Fibroblast of the aortic adventitia (primary cell): ENCODE measurements around the gene RPEL1. TPM values are rescaled to one million over a fixed set of nuclear protein-coding genes. Genes with fewer than 3 reads are reported as not detected.

Experiments
- DNase-seq: peaks from one replicate; pipeline ENCODE4 v3.0.0-alpha.2; 2010; ENCODE audit warnings: low read depth
- H3K4me3 ChIP-seq: 2 replicates; pipeline ENCODE4 v1.5.1; 2011; ENCODE audit warnings: low read depth, mild to moderate bottlenecking, control low read depth, low read length, moderate library complexity
- total RNA-seq: library from RNA; depleted of rRNA; stranded (reverse); fragments of >200 nt; gene quantifications from 2 replicates; pipeline ENCODE4 v1.2.3, GENCODE V29; 2012; ENCODE audit warnings: low replicate concordance
- TF ChIP-seq, protein P1 (sequence below): IDR thresholded peaks from 2 replicates; pipeline ENCODE4 v1.5.1; 2011; ENCODE audit warnings: mild to moderate bottlenecking, low read length, control low read depth, inconsistent platforms; ENCODE audit not compliant: insufficient read depth

The RPEL1 gene
- total RNA-seq, 1 donor = under 0.01 TPM

DNA sequence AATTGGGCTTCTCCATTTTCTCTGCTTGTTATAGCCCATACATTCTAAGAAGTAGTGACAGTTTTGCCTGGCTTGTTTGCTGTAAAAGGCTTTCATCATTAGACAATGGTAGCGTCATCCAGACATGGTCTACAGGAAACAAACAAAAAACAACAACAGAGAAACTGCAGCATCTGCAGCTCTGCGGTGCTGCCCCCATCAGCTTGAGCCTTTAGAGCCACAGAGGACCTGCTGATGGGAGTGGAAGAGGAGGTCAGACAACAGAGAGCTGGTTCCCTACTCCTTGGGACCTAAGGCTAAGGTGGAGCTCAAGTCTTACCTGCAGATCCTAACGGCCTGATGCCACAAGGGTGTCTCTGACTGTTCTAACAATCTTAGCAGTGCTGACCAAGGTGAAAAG lies 34.3 kb downstream of the RPEL1 start:
- no peak overlapping the region for H3K4me3 ChIP-seq
- no peak for DNase-seq
- TF ChIP-seq, protein P1, sequence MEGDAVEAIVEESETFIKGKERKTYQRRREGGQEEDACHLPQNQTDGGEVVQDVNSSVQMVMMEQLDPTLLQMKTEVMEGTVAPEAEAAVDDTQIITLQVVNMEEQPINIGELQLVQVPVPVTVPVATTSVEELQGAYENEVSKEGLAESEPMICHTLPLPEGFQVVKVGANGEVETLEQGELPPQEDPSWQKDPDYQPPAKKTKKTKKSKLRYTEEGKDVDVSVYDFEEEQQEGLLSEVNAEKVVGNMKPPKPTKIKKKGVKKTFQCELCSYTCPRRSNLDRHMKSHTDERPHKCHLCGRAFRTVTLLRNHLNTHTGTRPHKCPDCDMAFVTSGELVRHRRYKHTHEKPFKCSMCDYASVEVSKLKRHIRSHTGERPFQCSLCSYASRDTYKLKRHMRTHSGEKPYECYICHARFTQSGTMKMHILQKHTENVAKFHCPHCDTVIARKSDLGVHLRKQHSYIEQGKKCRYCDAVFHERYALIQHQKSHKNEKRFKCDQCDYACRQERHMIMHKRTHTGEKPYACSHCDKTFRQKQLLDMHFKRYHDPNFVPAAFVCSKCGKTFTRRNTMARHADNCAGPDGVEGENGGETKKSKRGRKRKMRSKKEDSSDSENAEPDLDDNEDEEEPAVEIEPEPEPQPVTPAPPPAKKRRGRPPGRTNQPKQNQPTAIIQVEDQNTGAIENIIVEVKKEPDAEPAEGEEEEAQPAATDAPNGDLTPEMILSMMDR = no peak

DNA sequence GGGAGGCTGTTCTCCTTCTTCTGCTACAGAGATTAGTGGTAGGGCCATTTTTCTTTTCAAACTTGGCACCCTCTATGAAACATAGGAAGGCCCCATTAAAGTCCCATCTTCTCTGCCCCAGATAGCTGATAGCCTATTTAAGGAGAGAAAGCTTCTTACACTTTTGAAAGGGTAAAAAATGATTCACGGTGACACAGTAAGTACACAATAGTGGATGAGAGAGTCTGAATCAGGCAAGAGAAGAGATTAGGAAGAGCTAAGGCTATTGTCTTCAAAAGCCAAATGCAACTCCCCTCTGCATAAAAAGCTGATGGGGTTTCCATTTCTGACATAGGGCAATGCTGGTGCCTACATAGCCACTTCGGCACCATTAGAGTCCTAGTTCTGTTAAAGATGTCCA lies 34.8 kb downstream of the RPEL1 start:
- TF ChIP-seq, protein P1 = no peak
- no peak overlapping the region for H3K4me3 ChIP-seq
- DNase-seq = no peak

DNA sequence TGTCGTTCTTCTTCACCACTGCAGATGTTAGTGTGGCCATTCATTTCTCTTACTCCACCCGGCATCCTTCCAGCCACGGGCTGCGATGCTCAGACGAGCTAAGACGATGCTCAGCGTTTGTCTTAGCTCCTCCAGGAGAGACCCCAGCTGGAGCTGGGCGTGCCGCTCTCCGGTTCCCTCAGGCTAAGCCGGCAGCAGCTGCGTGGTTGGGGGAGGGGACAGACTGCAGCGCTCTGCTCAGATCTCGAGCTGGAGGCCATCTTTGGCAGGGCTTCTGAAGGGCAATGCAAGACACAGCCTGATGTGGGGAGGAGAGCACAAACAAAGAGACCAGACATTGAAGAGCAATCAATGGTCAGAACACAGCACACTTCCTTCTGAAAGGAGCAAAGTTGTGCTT lies 36.1 kb downstream of the RPEL1 start:
- H3K4me3 ChIP-seq = no peak overlapping the region
- TF ChIP-seq, protein P1 = no peak
- DNase-seq = no peak

DNA sequence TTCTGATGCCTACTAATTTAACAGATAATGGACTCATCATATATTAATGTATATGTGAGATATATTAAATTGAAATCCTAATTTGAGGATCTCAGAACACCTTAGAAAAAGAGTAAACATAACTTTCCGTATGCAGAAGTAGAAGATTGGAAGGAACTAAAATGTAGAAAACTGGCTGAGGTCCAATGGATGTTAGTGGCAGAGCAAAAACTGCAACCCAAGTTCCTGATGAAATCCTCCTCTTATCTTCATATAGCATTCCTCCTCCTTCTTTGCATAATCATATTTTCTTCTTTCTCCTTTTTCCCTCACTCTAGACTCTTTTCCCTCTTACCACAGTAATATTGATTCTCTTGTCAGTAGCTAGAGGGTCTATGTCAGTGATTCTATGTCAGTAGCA lies 37.3 kb downstream of the RPEL1 start:
- no peak overlapping the region for H3K4me3 ChIP-seq
- TF ChIP-seq, protein P1 = no peak
- no peak for DNase-seq

DNA sequence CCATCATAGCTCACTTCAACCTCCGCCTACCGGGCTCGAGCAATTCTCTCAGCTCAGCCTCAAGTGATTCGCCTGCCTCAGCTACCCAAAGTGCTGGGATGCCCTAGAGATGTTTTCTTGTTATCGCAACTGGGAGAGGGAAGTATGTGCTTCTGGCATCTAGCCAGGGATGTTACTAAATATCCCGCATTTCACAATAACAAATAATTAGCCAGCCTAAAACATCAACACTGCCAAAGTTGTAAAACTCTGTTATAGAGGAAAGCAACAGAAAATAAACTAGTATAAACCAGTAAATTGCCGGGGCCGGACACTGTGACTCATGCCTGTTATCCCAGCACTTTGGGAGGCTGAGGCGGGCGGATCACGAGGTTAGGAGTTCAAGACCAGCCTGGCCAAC lies 38.5 kb downstream of the RPEL1 start:
- TF ChIP-seq, protein P1 = no peak
- no peak for DNase-seq
- H3K4me3 ChIP-seq = no peak overlapping the region

DNA sequence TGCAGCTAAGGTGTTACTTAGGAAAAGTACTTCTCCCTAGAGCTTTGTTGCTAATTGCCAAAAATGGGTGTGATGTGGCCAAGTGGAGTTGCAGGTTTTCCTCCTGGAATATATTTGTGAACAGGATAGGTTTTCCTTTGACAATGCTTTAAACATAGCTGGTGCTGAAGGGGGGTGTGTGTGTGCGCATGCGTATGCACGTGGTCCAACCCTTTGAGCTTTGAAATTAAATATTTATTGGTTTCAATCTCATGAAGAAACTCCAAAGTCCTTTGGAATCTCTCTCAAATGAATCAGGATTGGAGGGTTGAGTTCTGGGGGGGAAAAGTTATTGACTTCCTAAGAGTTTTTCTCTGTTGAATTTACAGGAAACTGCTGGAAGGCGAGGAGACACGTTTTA lies 42.3 kb downstream of the RPEL1 start:
- H3K4me3 ChIP-seq = no peak overlapping the region
- TF ChIP-seq, protein P1 = no peak
- DNase-seq = no peak

DNA sequence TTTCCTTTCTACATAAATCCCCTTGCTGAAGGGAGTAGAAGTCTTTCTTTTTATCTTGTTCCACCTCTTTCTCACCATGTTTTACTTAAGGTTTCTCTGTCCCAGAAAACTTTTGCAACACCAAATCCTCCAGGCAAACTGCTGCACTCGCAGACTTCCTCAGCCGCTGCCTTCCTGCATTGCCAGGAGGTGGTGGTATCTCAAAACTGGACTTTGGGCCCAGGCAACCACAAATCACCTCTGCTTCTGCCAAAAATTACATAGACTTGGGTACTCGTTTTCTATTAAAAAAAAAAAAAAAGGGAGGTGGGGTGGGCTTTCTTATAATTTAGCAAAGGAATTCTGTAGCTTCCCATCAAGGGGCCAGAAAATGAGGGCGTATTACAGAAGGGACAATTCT lies 45.9 kb downstream of the RPEL1 start:
- no peak for DNase-seq
- TF ChIP-seq, protein P1 = no peak
- no peak overlapping the region for H3K4me3 ChIP-seq
